PC-3 (cell line): ENCODE measurements around the gene PCDH1. TPM values are rescaled to one million over a fixed set of nuclear protein-coding genes. Genes with fewer than 3 reads are reported as not detected.

Source experiments
- ATAC-seq: fragments of 200-7000 bp; cut with Tn5 transposase; 2 replicates; pipeline ENCODE4 v1.9.1; 2020; ENCODE audit warnings: mild to moderate bottlenecking, moderate library complexity
- BruUV-seq: library from RNA; stranded (reverse); fragments of 400-500 nt; replicated peaks from 2 replicates; lab custom pipeline; 2021; lab: Mats Ljungman, UMichigan
- CTCF ChIA-PET: fragments of 300-600 bp; sonication (Branson Sonifier 250); formaldehyde crosslinking; loops from one replicate; lab custom pipeline; 2022; ENCODE audit warnings: antibody characterized with exemption; lab: Charles Lee
- POLR2A ChIA-PET: fragments of 300-600 bp; sonication (Branson Sonifier 250); formaldehyde crosslinking; loops from one replicate; lab custom pipeline; 2022; ENCODE audit warnings: antibody characterized with exemption; ENCODE audit not compliant: unreplicated experiment; lab: Charles Lee
- DNase-seq: peaks from one replicate; pipeline ENCODE4 v3.0.0-alpha.2; 2015
- H2AFZ ChIP-seq: fragments of 300-600 bp; sonication (generic); 2 replicates; pipeline ENCODE4 v1.6.0; 2016; ENCODE audit warnings: antibody characterized with exemption, low read length
- H3F3A ChIP-seq: fragments of 300-600 bp; sonication (generic); one replicate; pipeline ENCODE4 v1.6.0; 2017; ENCODE audit warnings: antibody characterized with exemption, low read length, control low read depth, mild to moderate bottlenecking; ENCODE audit not compliant: unreplicated experiment
- H3K27ac ChIP-seq: fragments of 300-600 bp; sonication (generic); 2 replicates; pipeline ENCODE4 v1.5.1; 2016; ENCODE audit warnings: mild to moderate bottlenecking, low read length
- H3K27me3 ChIP-seq: fragments of 300-600 bp; sonication (generic); 2 replicates; pipeline ENCODE4 v1.6.1; 2016; ENCODE audit warnings: low read length, mixed read lengths
- H3K36me3 ChIP-seq: fragments of 300-600 bp; sonication (generic); 2 replicates; pipeline ENCODE4 v1.6.1; 2016; ENCODE audit warnings: low read depth, mixed run types, low read length, mixed read lengths
- H3K4me1 ChIP-seq: fragments of 300-600 bp; sonication (generic); 2 replicates; pipeline ENCODE4 v1.5.1; 2016; ENCODE audit warnings: low read length; ENCODE audit not compliant: insufficient read depth
- H3K4me2 ChIP-seq: fragments of 300-600 bp; sonication (generic); 2 replicates; pipeline ENCODE4 v1.6.0; 2016; ENCODE audit warnings: low read length
- H3K4me3 ChIP-seq: fragments of 300-600 bp; sonication (generic); 2 replicates; pipeline ENCODE4 v1.5.1; 2016; ENCODE audit warnings: mild to moderate bottlenecking, low read length, mixed read lengths
- H3K79me2 ChIP-seq: fragments of 300-600 bp; sonication (generic); 2 replicates; pipeline ENCODE4 v1.6.1; 2017; ENCODE audit warnings: low read length, mixed read lengths
- H3K9ac ChIP-seq: fragments of 300-600 bp; sonication (generic); 2 replicates; pipeline ENCODE4 v1.6.0; 2016; ENCODE audit warnings: mild to moderate bottlenecking, low read length
- H3K9me2 ChIP-seq: fragments of 300-600 bp; sonication (generic); replicated peaks from 2 replicates; pipeline ENCODE4 v1.6.1; 2016; ENCODE audit warnings: mixed run types, low read length, mixed read lengths
- H3K9me3 ChIP-seq: fragments of 300-600 bp; sonication (generic); 2 replicates; pipeline ENCODE4 v1.6.1; 2016; ENCODE audit warnings: low read length, mixed read lengths
- H4K20me1 ChIP-seq: fragments of 300-600 bp; sonication (generic); 2 replicates; pipeline ENCODE4 v1.6.1; 2016; ENCODE audit warnings: low read length, mixed read lengths
- EZH2 ChIP-seq: fragments of 300-600 bp; sonication (generic); IDR thresholded peaks from one replicate; pipeline ENCODE4 v1.6.1; 2017; ENCODE audit warnings: antibody characterized with exemption, mild to moderate bottlenecking, low read length; ENCODE audit not compliant: unreplicated experiment
- EZH2phosphoT487 ChIP-seq: fragments of 300-600 bp; sonication (generic); IDR thresholded peaks from 2 replicates; pipeline ENCODE4 v1.6.1; 2018; ENCODE audit warnings: mild to moderate bottlenecking, antibody characterized with exemption, low read length, borderline replicate concordance
- intact Hi-C: fragments of 100-400 bp; cut with micrococcal nuclease; formaldehyde crosslinking; loops from 2 replicates; pipeline ENCODE4 v1.9.0; 2023
- total RNA-seq: library from RNA; depleted of rRNA; stranded (reverse); fragments of >200 nt; gene quantifications from 2 replicates; pipeline ENCODE4 v1.2.3, GENCODE V29; 2014
- TF ChIP-seq, protein P1 (sequence below): fragments of 300-600 bp; sonication (generic); conservative IDR thresholded peaks from 2 replicates; pipeline ENCODE4 v1.5.1; 2017; ENCODE audit warnings: antibody characterized with exemption, low read depth, mild to moderate bottlenecking, low read length

Gene PCDH1
- total RNA-seq, 1 experiment from 2014 or later, result 55.8 TPM

DNA sequence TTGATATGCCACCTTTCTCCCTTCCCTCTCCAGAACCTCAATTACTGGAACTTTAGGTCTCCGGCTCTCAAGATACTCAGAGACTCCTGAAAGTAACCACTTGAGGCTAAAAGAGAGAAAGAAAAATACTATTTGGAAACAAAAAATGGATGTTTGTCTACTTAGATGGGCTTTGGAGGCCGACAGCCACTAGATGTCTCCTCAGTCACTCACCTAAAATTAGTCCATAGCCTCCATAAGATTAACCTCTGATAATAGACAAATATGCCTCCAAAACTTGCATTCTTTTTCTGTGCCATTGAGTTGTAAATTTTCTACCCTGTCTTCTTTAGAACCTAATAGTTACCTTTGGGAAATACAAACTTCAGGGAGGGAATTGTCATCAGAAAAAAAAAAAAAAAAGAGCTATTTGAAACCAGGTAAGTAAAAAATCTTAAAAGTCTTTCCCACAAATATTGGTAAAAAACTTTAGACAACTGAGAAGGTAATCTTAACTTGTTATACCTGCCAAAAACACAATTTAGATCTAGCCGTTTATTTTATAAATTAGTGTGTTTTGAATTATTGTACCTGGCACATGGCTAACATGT lies 11.2 kb upstream of the PCDH1 start:
- no peak for TF ChIP-seq EZH2phosphoT487
- TF ChIP-seq, protein P1, sequence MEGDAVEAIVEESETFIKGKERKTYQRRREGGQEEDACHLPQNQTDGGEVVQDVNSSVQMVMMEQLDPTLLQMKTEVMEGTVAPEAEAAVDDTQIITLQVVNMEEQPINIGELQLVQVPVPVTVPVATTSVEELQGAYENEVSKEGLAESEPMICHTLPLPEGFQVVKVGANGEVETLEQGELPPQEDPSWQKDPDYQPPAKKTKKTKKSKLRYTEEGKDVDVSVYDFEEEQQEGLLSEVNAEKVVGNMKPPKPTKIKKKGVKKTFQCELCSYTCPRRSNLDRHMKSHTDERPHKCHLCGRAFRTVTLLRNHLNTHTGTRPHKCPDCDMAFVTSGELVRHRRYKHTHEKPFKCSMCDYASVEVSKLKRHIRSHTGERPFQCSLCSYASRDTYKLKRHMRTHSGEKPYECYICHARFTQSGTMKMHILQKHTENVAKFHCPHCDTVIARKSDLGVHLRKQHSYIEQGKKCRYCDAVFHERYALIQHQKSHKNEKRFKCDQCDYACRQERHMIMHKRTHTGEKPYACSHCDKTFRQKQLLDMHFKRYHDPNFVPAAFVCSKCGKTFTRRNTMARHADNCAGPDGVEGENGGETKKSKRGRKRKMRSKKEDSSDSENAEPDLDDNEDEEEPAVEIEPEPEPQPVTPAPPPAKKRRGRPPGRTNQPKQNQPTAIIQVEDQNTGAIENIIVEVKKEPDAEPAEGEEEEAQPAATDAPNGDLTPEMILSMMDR, result peak; percentile 63
- CTCF ChIA-PET, result interaction anchor here (0.6 to 1.1 kb wide), 12 partner anchors 8 to 714 kb away, joined by 3 to 9 read pairs (median 6); no protein-coding TSS in a partner anchor
- peak; percentile 35 for DNase-seq

DNA sequence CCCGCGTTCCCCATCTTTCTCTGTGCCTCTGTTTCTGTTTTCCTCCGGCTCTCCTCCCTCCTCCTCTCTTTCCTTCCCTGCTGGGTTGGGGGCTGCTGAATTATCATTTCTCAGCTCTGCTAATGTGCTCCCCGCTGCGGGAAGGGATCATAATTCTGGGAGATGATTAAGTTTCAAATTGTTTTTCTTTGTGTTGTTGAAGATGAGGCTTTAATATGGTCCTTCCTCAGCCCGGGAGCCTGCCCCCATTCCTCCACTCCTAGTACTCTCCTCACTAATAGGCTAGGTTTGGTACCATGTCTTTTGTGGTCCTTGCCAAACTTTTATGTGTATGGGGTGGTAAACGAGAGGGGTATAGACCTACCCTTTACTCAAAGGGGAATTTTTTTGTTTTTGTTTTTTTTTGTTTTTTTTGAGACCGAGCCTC lies 5.7 kb upstream of the PCDH1 start:
- DNase-seq, result no peak
- H3K4me1 ChIP-seq, result no peaks in the 10 kb centered on the region; the same call in 1 of the 2 replicates
- ChIA-PET CTCF (no interaction called here), POLR2A (no interaction called here)
- no peaks in the 10 kb centered on the region for H3K9me2 ChIP-seq
- H2AFZ ChIP-seq, result no peak overlapping the region
- no peaks in the 10 kb centered on the region for H3K9me3 ChIP-seq
- H3K9ac ChIP-seq, result no peak overlapping the region
- H3K27ac ChIP-seq, result no peak overlapping the region
- H3F3A ChIP-seq, result no peaks in the 10 kb centered on the region
- intact Hi-C loops, result no loop called here
- TF ChIP-seq EZH2phosphoT487 (no peak), EZH2 (no peak)
- TF ChIP-seq, protein P1, result no peak
- no peaks in the 10 kb centered on the region for H3K79me2 ChIP-seq
- H3K36me3 ChIP-seq, result no peaks in the 10 kb centered on the region
- BruUV-seq, result no TSS peak
- no peaks in the 10 kb centered on the region for H4K20me1 ChIP-seq
- H3K4me3 ChIP-seq, result no peak overlapping the region
- ATAC-seq, result no peak
- no peak overlapping the region for H3K4me2 ChIP-seq
- H3K27me3 ChIP-seq, result no peaks in the 10 kb centered on the region

More for the DNA sequence above, 11.2 kb upstream of the PCDH1 start:
- Histone ChIP-seq H3F3A (no peaks in the 10 kb centered on the region), H3K27ac (no peak overlapping the region), H3K79me2 (no peaks in the 10 kb centered on the region), H3K36me3 (no peaks in the 10 kb centered on the region), H3K4me1 (no peaks in the 10 kb centered on the region), H2AFZ (peak overlapping the region; percentile 23), H3K27me3 (no peaks in the 10 kb centered on the region), H3K4me2 (no peak overlapping the region), H4K20me1 (no peaks in the 10 kb centered on the region), H3K9me2 (no peaks in the 10 kb centered on the region), H3K4me3 (no peak overlapping the region), H3K9ac (no peak overlapping the region), H3K9me3 (no peaks in the 10 kb centered on the region)
- peak; percentile 71 for ATAC-seq
- no TSS peak for BruUV-seq
- POLR2A ChIA-PET, result interaction anchor here (0.6 to 0.7 kb wide), 2 partner anchors 39 to 169 kb away, joined by 5 to 7 read pairs; no protein-coding TSS in a partner anchor
- intact Hi-C loops, result loop anchor here (1.0 kb wide), 1 partner anchor 71 kb away; no protein-coding TSS in a partner anchor
